Measurements from ENCODE around the gene AFF3.
A peak's percentile ranks its signal among the peaks of the same experiment; 100 is the strongest.

Gene AFF3

DNA sequence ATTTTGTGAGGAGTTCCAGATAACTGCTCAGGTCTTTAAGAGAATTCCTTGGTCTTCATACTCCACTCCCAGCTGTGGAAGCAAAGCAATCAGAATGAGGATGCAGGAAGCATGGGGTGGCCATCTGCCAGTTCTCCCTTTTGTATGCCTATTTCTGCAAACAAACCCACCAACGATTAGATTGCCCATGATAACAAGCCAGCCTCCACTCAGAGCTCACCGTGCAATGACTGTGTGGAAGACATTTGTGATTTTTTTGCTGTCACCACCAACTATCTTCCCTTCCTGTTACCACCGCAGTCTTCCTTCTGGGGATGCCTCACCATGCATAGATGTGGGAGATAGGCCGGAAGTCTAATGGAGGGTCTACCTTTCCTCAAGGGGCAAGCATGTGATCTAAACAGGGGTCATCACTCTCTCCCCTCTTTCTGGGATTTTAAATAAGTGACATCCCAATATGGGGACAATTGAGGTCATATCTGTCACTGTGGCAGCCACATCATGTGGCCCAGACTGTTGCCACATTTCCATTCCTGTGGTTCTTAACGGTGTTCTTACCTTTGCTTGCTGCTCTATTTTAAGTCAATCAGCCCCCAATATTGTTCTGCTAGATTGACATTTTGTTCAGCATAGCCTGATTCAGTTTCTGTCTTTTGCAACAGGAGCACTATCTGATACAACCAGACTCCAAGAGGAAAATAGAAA lies 4.4 kb downstream of the AFF3 start:
- Histone ChIP-seq H3K4me1 (no peaks in the 10 kb centered on the region), H3K27me3 (ENCODE audit: low read depth) (0 out of 2 replicates have a peak, but pooled peaks cover 3% of the 10 kb centered on the region), H3K36me3 (replicated peaks) (no peaks in the 10 kb centered on the region), H3K9me3 (no peaks in the 10 kb centered on the region), H3K4me3 (no peak overlapping the region)
- in situ Hi-C loops (cut with MboI; ENCODE audit: low sequenced_read_pairs), result no loop called here
- DNase-seq (ENCODE audit: low spot score in 2 of 2), result no peak

GRCh38 chr2:100137318-100137717 lies 5.1 kb downstream of the AFF3 start:
- no peak for DNase-seq (ENCODE audit: low spot score in 2 of 2)
- Histone ChIP-seq H3K9me3 (no peaks in the 10 kb centered on the region), H3K4me3 (no peak overlapping the region), H3K36me3 (replicated peaks) (no peaks in the 10 kb centered on the region), H3K4me1 (no peaks in the 10 kb centered on the region), H3K27me3 (ENCODE audit: low read depth) (0 out of 2 replicates have a peak, but pooled peaks cover 3% of the 10 kb centered on the region)
- in situ Hi-C loops (cut with MboI; ENCODE audit: low sequenced_read_pairs), result no loop called here

- in situ Hi-C loops (cut with MboI; ENCODE audit: low sequenced_read_pairs), result no loop called here
- Histone ChIP-seq H3K4me1 (no peaks in the 10 kb centered on the region), H3K27me3 (ENCODE audit: low read depth) (0 out of 2 replicates have a peak, but pooled peaks cover 3% of the 10 kb centered on the region), H3K36me3 (replicated peaks) (no peaks in the 10 kb centered on the region), H3K9me3 (no peaks in the 10 kb centered on the region), H3K4me3 (no peak overlapping the region)
- DNase-seq (ENCODE audit: low spot score in 2 of 2), result no peak
These were observed 6.1 kb downstream of the AFF3 start for GRCh38 chr2:100136310-100136709.

DNA sequence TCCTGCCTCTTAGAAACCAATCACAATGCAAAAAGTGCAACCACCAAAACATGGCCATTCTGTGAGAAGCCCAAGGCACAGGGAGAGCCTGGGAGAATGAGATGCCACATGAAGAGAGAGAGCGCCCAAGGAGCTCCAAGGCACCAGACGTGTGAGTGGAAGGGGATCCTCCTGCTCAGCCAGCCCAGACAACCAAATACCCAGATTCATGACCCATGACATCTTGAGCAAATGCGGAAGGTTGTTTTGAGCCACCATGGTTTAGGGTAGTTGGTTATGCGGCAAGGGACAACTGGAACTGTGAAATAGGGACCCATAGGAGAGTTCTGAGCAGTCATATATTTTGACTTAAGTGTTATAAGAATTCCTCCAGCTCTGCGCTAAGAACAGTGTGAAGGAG lies 7.0 kb downstream of the AFF3 start:
- in situ Hi-C loops (cut with MboI; ENCODE audit: low sequenced_read_pairs), result no loop called here

GRCh38 chr2:100130595-100131391 lies 11.6 kb downstream of the AFF3 start:
- in situ Hi-C loops (cut with MboI; ENCODE audit: low sequenced_read_pairs), result no loop called here
- no peak overlapping the region for H3K4me3 ChIP-seq
- H3K9me3 ChIP-seq, result no peaks in the 10 kb centered on the region
- no peak for DNase-seq (ENCODE audit: low spot score in 2 of 2)
- H3K4me1 ChIP-seq, result no peaks in the 10 kb centered on the region
- no peaks in the 10 kb centered on the region for H3K36me3 ChIP-seq (replicated peaks)
- no peaks in the 10 kb centered on the region for H3K27me3 ChIP-seq (ENCODE audit: low read depth)

More for the DNA sequence above, 7.0 kb downstream of the AFF3 start:
- no peak overlapping the region for H3K4me3 ChIP-seq
- 0 out of 2 replicates have a peak, but pooled peaks cover 3% of the 10 kb centered on the region for H3K27me3 ChIP-seq (ENCODE audit: low read depth)
- H3K36me3 ChIP-seq (replicated peaks), result no peaks in the 10 kb centered on the region
- no peak for DNase-seq (ENCODE audit: low spot score in 2 of 2)
- H3K4me1 ChIP-seq, result no peaks in the 10 kb centered on the region
- H3K9me3 ChIP-seq, result no peaks in the 10 kb centered on the region

DNA sequence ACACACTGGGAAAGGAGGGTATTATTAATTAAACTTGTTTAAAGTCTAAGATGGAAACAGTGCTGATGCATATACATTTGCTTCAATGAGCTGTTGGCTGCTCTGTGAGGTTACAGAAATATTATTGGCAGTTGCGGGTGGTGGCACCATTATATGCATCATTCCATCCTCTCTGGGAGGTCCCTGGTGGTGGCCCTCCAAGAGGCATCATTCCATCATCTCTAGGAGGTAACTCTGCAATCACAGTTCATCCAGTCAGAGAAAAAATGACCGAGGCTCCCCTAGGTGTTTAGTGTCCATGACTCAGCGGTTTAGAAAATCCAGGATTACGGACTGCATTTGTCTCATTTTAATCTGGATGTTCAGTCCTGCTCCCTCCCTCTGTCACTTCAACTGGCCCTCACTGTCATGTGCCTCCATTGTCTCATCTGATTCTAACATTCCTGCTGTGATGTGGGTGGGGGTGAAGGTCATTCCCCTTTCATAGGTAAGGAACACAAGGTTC lies 15.4 kb downstream of the AFF3 start:
- in situ Hi-C loops (cut with MboI; ENCODE audit: low sequenced_read_pairs), result no loop called here
- no peak for DNase-seq (ENCODE audit: low spot score in 2 of 2)
- no peaks in the 10 kb centered on the region for H3K27me3 ChIP-seq (ENCODE audit: low read depth)
- H3K9me3 ChIP-seq, result no peaks in the 10 kb centered on the region
- H3K4me1 ChIP-seq, result no peaks in the 10 kb centered on the region
- no peaks in the 10 kb centered on the region for H3K36me3 ChIP-seq (replicated peaks)
- H3K4me3 ChIP-seq, result no peak overlapping the region

DNA sequence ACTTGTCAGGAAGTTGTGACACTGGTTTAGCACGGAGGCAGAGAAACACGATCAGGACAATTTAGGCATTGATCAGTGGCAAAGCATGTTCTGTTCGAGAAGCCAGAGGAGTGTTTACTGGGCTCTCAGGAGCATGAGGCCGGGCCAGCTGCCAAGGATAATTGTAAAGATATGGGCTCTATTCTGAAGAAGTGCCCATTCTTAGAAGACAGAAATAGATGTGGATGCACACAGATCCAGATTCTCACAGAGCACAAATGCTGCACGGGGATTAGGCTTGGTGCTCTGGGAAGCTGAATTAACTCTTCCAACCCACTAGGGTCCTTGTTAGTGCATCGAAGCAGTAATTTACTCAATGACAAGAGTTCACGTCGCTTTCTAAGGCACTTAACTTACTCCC lies 16.2 kb downstream of the AFF3 start:
- Histone ChIP-seq H3K4me1 (no peaks in the 10 kb centered on the region), H3K4me3 (no peak overlapping the region), H3K36me3 (replicated peaks) (no peaks in the 10 kb centered on the region), H3K27me3 (ENCODE audit: low read depth) (no peaks in the 10 kb centered on the region), H3K9me3 (no peaks in the 10 kb centered on the region)
- in situ Hi-C loops (cut with MboI; ENCODE audit: low sequenced_read_pairs), result no loop called here
- DNase-seq (ENCODE audit: low spot score in 2 of 2), result no peak

DNA sequence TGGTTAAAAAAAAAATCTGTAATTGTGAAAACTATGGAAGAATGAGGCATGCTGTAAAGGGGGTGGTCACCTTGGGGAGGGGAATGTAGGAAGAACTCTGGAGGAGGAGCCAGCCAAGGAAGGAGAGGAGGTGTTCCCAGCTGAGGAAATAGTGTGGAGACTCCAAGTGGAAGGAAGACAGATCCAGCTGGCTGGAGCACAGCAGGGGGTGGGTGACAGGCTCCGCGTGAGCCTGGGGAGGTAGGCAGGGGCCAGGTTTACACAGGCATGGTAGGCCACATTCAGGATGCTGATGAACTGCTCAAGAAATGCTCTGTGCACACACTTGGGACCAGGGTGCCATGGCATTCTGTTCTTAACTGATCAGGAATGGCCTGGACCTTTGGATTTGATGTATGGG lies 16.8 kb downstream of the AFF3 start:
- Histone ChIP-seq H3K4me3 (no peak overlapping the region), H3K27me3 (ENCODE audit: low read depth) (no peaks in the 10 kb centered on the region), H3K4me1 (no peaks in the 10 kb centered on the region), H3K9me3 (no peaks in the 10 kb centered on the region), H3K36me3 (replicated peaks) (no peaks in the 10 kb centered on the region)
- in situ Hi-C loops (cut with MboI; ENCODE audit: low sequenced_read_pairs), result no loop called here
- DNase-seq (ENCODE audit: low spot score in 2 of 2), result no peak

- DNase-seq (ENCODE audit: low spot score in 2 of 2), result no peak
- Histone ChIP-seq H3K27me3 (ENCODE audit: low read depth) (no peaks in the 10 kb centered on the region), H3K4me1 (no peaks in the 10 kb centered on the region), H3K9me3 (no peaks in the 10 kb centered on the region), H3K4me3 (no peak overlapping the region), H3K36me3 (replicated peaks) (no peaks in the 10 kb centered on the region)
- in situ Hi-C loops (cut with MboI; ENCODE audit: low sequenced_read_pairs), result no loop called here
These were observed 17.6 kb downstream of the AFF3 start for GRCh38 chr2:100124761-100125160.

- in situ Hi-C loops (cut with MboI; ENCODE audit: low sequenced_read_pairs), result no loop called here
- no peak for DNase-seq (ENCODE audit: low spot score in 2 of 2)
- no peaks in the 10 kb centered on the region for H3K27me3 ChIP-seq (ENCODE audit: low read depth)
- H3K4me3 ChIP-seq, result no peak overlapping the region
- H3K9me3 ChIP-seq, result no peaks in the 10 kb centered on the region
- H3K36me3 ChIP-seq (replicated peaks), result no peaks in the 10 kb centered on the region
- no peaks in the 10 kb centered on the region for H3K4me1 ChIP-seq
These were observed 21.2 kb downstream of the AFF3 start for GRCh38 chr2:100121124-100121718.

- in situ Hi-C loops (cut with MboI; ENCODE audit: low sequenced_read_pairs), result no loop called here
- no peak overlapping the region for H3K4me3 ChIP-seq
- H3K36me3 ChIP-seq (replicated peaks), result no peaks in the 10 kb centered on the region
- H3K4me1 ChIP-seq, result no peaks in the 10 kb centered on the region
- no peaks in the 10 kb centered on the region for H3K27me3 ChIP-seq (ENCODE audit: low read depth)
- no peaks in the 10 kb centered on the region for H3K9me3 ChIP-seq
- peak in 1 of 2 experiments; percentile 57 for DNase-seq (ENCODE audit: low spot score in 2 of 2)
These were observed 23.2 kb downstream of the AFF3 start for GRCh38 chr2:100119235-100119634.

- in situ Hi-C loops (cut with MboI; ENCODE audit: low sequenced_read_pairs), result no loop called here
- DNase-seq (ENCODE audit: low spot score in 2 of 2), result no peak
- Histone ChIP-seq H3K4me1 (no peaks in the 10 kb centered on the region), H3K9me3 (no peaks in the 10 kb centered on the region), H3K4me3 (no peak overlapping the region), H3K36me3 (replicated peaks) (no peaks in the 10 kb centered on the region), H3K27me3 (ENCODE audit: low read depth) (peaks cover 22% of the 10 kb centered on the region)
These were observed 28.4 kb downstream of the AFF3 start for GRCh38 chr2:100113990-100114433.

GRCh38 chr2:100110614-100111000 lies 31.8 kb downstream of the AFF3 start:
- in situ Hi-C loops (cut with MboI; ENCODE audit: low sequenced_read_pairs), result no loop called here
- Histone ChIP-seq H3K9me3 (no peaks in the 10 kb centered on the region), H3K36me3 (replicated peaks) (no peaks in the 10 kb centered on the region), H3K4me1 (no peaks in the 10 kb centered on the region), H3K27me3 (ENCODE audit: low read depth) (peaks cover 22% of the 10 kb centered on the region), H3K4me3 (no peak overlapping the region)
- DNase-seq (ENCODE audit: low spot score in 2 of 2), result no peak

Measured in HAP-1 (cell line).